Mucosa of descending colon (tissue), 3 donors: ENCODE data around the gene THBS3. TPM values are rescaled to one million over a fixed set of nuclear protein-coding genes. Genes with fewer than 3 reads are reported as not detected.
"Not testable (repeated sequence)": the region's sequence is repeated elsewhere in the genome, so short reads cannot be mapped to it uniquely, and the experiment has no call there.

Source experiments
- ATAC-seq: fragments of 200-7000 bp; cut with Tn5 transposase; one replicate; pipeline ENCODE4 v1.9.1; 2020; ENCODE audit warnings: mild to moderate bottlenecking, moderate library complexity
- DNase-seq, 3 donors: peaks; one replicate each; pipeline ENCODE4 v3.0.0-alpha.2; 2020
- H3K36me3 ChIP-seq: fragments of 200-600 bp; one replicate; pipeline ENCODE4 v1.8.0; 2021; ENCODE audit warnings: low read depth, mild to moderate bottlenecking
- H3K4me1 ChIP-seq: fragments of 200-600 bp; one replicate; pipeline ENCODE4 v1.8.0; 2021; ENCODE audit warnings: low read depth, mild to moderate bottlenecking
- H3K4me3 ChIP-seq: fragments of 200-600 bp; one replicate; pipeline ENCODE4 v1.8.0; 2021; ENCODE audit warnings: mild to moderate bottlenecking
- H3K9me3 ChIP-seq: fragments of 200-600 bp; one replicate; pipeline ENCODE4 v1.8.0; 2021; ENCODE audit warnings: mild to moderate bottlenecking
- intact Hi-C, 2 donors: fragments of 100-400 bp; cut with DNase I in 1 of 2; cut with micrococcal nuclease in 1 of 2; formaldehyde crosslinking; loops; one replicate each; pipeline versions ENCODE4 v1.11.0 to v1.11.1; 2022; cut with DNase I, micrococcal nuclease
- total RNA-seq, 3 donors: library from RNA; stranded (reverse); fragmentation: NEBNext Ultra II Directional in 2 of 3; extraction: Animal tissue kit (Norgen Biotek cat#: 25700) in 2 of 3; gene quantifications; one replicate each; pipeline versions ENCODE4 v1.2.1 to v1.2.4, GENCODE V29; 2021 to 2023
- TF ChIP-seq, protein P1 (sequence below): fragments of 200-600 bp; IDR thresholded peaks from one replicate; pipeline ENCODE4 v1.8.0; 2022; ENCODE audit warnings: antibody characterized with exemption, mild to moderate bottlenecking
- donor health status: DM: no; HTN: no; CAD: no; lungs with moderate emphysema.
- donor health status: DM: no; HTN: no; CAD: no.
- donor health status: DM: no; HTN: yes; CAD: no.

THBS3 gene
- total RNA-seq, 3 donors from 2014 or later = 22.4 to 35.9 (median 33.9) TPM

DNA sequence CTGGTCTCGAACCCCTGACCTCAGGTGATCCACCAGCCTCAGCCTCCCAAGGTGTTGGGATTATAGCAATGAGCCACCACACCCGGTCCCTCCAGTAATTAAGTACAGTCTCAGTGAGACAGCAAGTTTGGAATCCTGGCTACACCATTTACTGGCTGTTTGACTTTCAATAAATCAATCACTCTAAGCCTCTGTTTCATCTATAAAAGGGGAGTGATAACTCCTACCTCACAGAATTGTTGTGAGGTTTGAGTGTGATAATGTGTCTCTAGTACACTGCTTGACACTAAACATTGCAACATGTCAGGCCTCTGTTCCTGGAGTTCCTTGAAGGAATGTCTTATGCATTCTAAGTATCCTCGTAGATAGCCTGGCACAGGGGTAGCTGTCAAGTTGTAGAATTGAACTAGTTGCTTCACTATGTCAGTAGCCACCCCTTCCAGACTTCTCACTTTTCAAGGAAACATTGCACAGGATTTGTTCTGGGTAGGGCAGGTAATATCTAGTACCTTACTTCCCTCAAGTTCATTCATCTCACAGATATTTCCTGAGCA, 35.2 kb upstream of the THBS3 start:
- intact Hi-C loops = no loop called here
- no peak overlapping the region for H3K4me3 ChIP-seq
- H3K36me3 ChIP-seq = no peaks in the 10 kb centered on the region
- no peak for DNase-seq
- H3K9me3 ChIP-seq = no peaks in the 10 kb centered on the region
- TF ChIP-seq, protein P1, sequence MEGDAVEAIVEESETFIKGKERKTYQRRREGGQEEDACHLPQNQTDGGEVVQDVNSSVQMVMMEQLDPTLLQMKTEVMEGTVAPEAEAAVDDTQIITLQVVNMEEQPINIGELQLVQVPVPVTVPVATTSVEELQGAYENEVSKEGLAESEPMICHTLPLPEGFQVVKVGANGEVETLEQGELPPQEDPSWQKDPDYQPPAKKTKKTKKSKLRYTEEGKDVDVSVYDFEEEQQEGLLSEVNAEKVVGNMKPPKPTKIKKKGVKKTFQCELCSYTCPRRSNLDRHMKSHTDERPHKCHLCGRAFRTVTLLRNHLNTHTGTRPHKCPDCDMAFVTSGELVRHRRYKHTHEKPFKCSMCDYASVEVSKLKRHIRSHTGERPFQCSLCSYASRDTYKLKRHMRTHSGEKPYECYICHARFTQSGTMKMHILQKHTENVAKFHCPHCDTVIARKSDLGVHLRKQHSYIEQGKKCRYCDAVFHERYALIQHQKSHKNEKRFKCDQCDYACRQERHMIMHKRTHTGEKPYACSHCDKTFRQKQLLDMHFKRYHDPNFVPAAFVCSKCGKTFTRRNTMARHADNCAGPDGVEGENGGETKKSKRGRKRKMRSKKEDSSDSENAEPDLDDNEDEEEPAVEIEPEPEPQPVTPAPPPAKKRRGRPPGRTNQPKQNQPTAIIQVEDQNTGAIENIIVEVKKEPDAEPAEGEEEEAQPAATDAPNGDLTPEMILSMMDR = no peak
- peak; percentile 11 for ATAC-seq
- H3K4me1 ChIP-seq = peaks cover 30% of the 10 kb centered on the region

DNA sequence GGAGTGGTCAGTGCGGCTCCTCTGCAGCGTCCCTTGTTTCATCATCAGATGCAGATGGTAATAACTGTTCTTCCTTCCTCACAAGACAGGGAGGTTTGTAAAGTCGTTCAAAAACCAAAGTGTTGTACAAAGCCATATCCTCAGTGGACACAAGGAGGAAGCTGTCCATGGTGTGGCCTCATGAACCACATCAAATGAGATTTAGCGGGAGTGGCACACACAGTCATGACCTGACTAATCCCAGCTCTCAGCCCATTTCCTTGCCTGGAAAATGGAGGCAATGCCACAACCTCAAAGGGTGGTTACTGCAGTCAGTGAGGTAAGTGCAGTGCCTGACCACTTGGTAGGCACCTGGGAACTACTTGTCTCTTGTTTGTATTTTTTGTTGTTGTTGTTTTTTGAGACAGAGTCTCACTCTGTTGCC, 34.2 kb upstream of the THBS3 start:
- ATAC-seq (peak; percentile 38), DNase-seq (peak in 1 of 3 donors; percentile 36)
- no peaks in the 10 kb centered on the region for H3K36me3 ChIP-seq
- no peaks in the 10 kb centered on the region for H3K9me3 ChIP-seq
- TF ChIP-seq, protein P1 = no peak
- intact Hi-C loops = no loop called here
- peaks cover 30% of the 10 kb centered on the region for H3K4me1 ChIP-seq
- H3K4me3 ChIP-seq = no peak overlapping the region

DNA sequence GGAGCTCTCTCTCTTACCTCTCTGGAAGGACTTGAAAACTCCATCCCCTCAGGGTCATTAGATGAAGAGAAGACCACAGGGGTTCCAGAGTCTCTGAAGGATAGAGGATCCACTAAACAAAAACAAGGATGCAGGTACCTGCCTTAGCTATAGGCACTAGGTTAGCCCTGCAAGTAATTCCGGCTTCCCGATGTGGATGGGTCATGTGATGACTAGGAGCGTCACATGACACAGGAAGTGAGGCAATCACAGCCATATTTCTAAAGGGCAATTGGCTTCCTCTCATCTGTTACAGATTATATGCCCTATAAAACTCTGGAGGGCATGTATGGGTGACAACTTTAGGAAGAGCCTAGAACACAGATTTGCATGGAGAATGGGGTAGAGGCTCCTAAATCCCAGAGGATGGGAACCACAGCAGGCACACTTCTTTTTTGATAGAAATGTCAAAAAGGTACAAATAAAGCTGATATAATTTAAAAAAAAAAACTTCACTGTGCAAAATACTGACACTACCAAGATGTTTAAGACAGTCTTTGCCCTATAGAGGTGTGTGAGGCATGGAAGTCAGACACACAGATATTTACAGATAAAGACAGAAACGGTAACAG, 33.5 kb upstream of the THBS3 start:
- no peaks in the 10 kb centered on the region for H3K9me3 ChIP-seq
- DNase-seq = peak in 1 of 3 donors; percentile 90
- intact Hi-C loops = no loop called here
- no peak overlapping the region for H3K4me3 ChIP-seq
- TF ChIP-seq, protein P1 = no peak
- peaks cover 30% of the 10 kb centered on the region for H3K4me1 ChIP-seq
- ATAC-seq = peak; percentile 68
- H3K36me3 ChIP-seq = no peaks in the 10 kb centered on the region

DNA sequence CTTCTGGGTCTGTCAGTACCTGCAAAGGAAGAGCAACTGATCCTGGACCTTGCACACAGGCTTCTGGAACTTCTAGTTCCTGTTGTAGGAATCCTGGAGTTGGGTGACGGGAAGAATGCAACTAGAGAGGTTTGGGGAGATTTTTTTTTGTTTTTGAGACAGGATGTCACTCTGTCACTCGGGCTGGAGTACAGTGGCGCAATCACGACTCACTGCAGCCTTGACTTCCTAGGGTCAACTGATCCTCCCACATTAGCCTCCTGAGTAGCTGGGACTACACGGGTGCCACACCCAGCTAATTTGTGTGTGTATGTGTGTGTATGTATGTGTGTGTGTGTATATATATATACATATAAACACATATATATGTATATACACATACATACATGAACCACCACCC, 28.8 kb upstream of the THBS3 start:
- Histone ChIP-seq H3K9me3 (no peaks in the 10 kb centered on the region), H3K36me3 (no peaks in the 10 kb centered on the region), H3K4me1 (peaks cover 8% of the 10 kb centered on the region), H3K4me3 (no peak overlapping the region)
- intact Hi-C loops = no loop called here
- no peak for DNase-seq
- TF ChIP-seq, protein P1 = no peak
- ATAC-seq = no peak

DNA sequence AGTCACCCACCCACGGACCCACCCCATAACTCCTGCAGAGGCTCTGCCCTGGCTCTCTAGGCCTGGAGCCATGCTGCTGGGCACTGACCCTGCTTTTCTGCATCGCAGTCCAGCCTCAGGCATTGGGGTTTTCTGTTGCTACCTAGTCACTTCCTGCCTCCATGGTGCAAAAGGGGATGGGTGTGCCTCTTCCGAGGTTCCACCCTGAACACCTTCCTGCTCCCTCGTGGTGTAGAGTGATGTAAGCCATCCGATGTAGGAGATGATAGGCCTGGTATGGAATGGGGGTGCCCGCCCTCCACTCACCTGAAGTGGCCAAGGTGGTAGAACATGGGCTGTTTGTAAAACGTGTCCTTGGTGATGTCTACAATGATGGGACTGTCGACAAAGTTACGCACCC, 27.7 kb upstream of the THBS3 start:
- ATAC-seq, intact Hi-C loops, H3K9me3 ChIP-seq, H3K36me3 ChIP-seq, DNase-seq, H3K4me3 ChIP-seq, H3K4me1 ChIP-seq: not testable (repeated sequence)

DNA sequence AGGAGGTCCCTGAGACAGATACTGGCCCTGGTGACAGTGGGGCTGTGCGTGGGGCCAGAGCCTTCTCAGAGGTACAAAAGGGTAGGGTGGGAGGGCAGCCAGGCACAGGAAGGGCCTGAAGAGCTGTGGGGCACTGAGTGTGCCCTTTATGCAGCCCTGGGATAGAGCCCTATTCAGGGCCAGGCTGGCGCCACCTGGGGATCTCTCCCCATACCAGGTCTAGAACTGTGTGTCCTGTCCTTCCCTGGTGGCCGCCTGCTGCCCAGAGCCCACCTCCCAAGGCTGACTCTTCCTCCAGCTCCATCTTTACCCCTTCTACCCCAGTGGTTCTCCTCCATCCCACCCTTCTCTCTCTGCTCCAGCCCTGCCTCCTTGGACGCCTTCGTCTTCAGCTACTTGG, 25.8 kb upstream of the THBS3 start:
- peak; percentile 12 for ATAC-seq
- DNase-seq, H3K4me3 ChIP-seq, H3K36me3 ChIP-seq, H3K9me3 ChIP-seq, H3K4me1 ChIP-seq, intact Hi-C loops: not testable (repeated sequence)

DNA sequence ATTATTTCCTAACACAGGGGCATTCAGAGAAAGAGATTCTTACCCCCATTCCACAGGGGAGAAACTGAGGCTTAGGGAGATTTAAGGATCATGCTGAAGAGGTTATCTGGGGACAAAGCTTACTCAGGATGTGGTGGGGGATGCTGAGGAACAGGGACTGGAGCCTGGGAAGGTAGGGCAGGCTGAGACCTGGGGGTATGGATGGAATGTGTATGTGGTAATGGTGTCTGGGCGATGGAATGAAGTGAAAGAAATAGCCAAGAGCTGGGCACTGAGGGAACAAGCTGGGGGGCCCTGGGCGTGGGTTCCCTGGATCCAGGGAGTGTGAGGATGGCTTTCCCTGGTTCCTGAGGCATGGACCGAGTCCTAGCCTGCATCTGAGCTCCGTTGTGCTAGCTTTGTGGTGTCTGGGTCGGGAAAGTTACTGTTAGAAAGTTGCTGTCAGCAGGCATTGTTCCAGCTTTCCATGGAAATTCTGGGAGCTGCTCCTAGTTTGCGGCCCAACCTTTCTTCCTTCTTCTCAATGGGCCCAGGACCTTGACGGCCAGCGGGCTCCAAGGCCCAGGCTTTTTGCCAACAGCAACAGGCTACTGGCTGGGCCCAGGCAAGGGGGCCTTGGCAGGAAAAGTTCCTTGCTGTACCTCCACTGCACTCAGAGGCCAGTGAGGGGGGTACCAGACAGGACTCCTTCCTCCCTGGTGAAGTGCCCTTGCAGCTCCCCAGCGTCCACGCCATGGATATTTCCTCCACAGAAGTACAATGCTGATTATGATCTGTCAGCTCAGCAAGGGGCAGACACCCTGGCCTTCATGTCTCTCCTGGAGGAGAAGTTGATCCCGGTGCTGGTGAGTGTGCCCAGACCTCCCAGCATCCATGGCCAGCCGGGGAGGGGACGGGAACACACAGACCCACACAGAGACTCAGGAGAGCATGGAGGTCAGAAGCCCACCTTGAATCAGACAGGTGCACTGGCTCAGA, 24.6 kb upstream of the THBS3 start:
- H3K36me3 ChIP-seq, intact Hi-C loops, H3K4me3 ChIP-seq, ATAC-seq, H3K9me3 ChIP-seq, H3K4me1 ChIP-seq, DNase-seq: not testable (repeated sequence)

DNA sequence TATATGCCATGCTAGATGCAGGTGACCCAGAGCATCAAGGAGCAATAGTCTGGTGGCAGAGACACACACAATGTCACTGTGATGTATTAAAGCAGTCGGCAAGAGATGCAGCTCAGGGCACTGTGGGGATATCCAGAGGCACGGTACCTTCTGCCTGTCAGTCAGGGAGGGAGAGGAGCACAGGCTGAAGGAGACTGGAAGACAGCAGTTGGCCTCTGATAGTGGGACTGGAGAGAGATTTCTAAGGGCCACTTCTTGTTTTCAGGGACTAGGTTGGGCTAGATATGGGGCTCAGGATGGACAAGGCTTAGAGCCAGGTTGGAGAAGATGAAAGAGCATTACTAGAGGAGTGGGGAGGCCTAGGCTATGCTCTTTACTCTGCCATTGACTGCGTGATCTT, 23.6 kb upstream of the THBS3 start:
- H3K36me3 ChIP-seq, ATAC-seq, DNase-seq, H3K4me3 ChIP-seq, intact Hi-C loops, H3K9me3 ChIP-seq: not testable (repeated sequence)
- peaks cover 10% of the 10 kb centered on the region for H3K4me1 ChIP-seq
